ENCODE results near the gene P2RX4. TPM values are rescaled to one million over a fixed set of nuclear protein-coding genes. Genes with fewer than 3 reads are reported as not detected.

P2RX4 gene
- total RNA-seq, 4 donors from 2014 or later = 42.9 to 248 (median 154) TPM

DNA sequence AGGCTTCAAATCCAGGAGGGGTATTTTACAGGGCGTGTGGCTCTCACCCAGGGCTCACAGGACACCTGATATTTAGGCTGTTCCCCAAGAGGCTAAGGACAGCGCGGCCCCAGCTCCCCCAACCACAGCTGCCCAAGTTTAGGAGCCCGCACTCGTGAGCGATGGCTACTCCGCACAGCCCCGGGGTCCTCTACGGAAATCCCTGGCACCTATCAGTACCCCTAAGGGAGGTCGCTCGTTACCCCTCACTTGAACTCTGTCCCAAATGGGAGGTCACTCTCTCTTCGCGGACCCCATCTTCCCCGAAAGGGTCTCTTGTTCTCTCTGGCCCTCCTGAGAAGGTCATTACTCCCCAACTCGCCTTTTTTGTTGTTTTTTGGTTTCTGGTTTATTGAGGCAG, 708 bp upstream of the P2RX4 start:
- peak overlapping the region in 3 of 4 donors; percentile 75 to 96 (median 89) for H3K4me3 ChIP-seq
- H3K27ac ChIP-seq = peak overlapping the region in 3 of 4 donors; percentile 91 to 97 (median 91)
- TF ChIP-seq, protein P1, sequence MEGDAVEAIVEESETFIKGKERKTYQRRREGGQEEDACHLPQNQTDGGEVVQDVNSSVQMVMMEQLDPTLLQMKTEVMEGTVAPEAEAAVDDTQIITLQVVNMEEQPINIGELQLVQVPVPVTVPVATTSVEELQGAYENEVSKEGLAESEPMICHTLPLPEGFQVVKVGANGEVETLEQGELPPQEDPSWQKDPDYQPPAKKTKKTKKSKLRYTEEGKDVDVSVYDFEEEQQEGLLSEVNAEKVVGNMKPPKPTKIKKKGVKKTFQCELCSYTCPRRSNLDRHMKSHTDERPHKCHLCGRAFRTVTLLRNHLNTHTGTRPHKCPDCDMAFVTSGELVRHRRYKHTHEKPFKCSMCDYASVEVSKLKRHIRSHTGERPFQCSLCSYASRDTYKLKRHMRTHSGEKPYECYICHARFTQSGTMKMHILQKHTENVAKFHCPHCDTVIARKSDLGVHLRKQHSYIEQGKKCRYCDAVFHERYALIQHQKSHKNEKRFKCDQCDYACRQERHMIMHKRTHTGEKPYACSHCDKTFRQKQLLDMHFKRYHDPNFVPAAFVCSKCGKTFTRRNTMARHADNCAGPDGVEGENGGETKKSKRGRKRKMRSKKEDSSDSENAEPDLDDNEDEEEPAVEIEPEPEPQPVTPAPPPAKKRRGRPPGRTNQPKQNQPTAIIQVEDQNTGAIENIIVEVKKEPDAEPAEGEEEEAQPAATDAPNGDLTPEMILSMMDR (IDR thresholded peaks at IDR 0.05) = no peak
- TF ChIP-seq POLR2A (IDR thresholded peaks at IDR 0.05) = no peak
- H3K27me3 ChIP-seq = no peaks in the 10 kb centered on the region
- peaks cover 0 to 33% (median 1%) of the 10 kb centered on the region in 4 donors for H3K4me1 ChIP-seq
- H3K36me3 ChIP-seq = no peaks in the 10 kb centered on the region
- no peak for DNase-seq
- H3K9me3 ChIP-seq = no peaks in the 10 kb centered on the region

DNA sequence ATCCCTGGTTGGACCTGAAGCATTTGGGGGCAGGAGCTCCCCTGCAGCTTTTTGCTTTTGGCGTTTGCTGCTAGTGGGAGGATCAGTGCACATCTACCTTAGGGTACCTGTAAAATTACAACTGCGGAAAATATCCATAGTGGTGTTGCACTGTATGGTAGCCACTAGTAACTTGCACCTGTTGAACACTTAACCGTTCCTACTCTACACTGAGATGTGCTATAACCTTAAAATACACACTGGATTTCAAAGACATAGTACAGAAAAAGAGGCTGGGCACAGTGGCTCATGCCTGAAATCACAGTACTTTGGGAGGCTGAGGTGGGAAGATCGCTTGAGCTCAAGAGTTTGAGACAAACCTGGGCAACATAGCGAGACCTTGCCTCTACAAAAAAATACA, 2.9 kb downstream of the P2RX4 start:
- TF ChIP-seq, protein P1 (IDR thresholded peaks at IDR 0.05) = no peak
- TF ChIP-seq POLR2A (IDR thresholded peaks at IDR 0.05) = no peak
- no peak for DNase-seq
- H3K36me3 ChIP-seq = peaks cover 0 to 3% (median 0%) of the 10 kb centered on the region in 3 donors
- H3K4me1 ChIP-seq = peaks cover 0 to 58% (median 9%) of the 10 kb centered on the region in 4 donors
- H3K27ac ChIP-seq = peak overlapping the region in 1 of 4 donors; percentile 95
- no peak overlapping the region for H3K4me3 ChIP-seq
- no peaks in the 10 kb centered on the region for H3K9me3 ChIP-seq
- H3K27me3 ChIP-seq = no peaks in the 10 kb centered on the region

DNA sequence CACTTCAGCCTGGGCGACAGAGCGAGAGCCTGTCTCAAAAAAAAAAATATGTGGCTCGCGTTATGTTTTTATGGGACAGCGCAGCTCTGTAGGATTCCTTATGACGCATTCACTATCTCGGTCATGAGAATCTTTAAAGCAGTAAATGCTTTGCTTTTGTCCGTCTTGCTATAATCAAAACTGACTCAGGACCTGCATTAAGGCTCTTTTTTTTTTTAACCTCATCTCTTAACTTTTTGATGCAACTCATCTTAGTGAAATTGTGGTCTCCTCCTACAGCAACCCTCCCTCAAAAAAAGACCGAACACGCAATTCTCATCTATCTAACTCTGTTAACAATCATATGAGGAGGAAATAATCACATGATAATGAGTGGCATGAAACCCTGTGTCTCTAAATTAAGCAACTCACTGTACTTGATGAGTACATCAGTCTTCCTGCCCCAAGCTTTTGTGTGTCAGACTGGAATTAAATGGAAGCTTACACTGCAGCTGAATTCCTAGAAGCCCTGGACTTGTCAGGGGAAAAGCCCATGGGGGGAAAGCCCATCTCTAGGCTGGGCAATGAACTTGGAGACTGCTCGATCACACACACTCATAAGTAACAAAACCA, 4.3 kb downstream of the P2RX4 start:
- Histone ChIP-seq H3K36me3 (peaks cover 0 to 3% (median 0%) of the 10 kb centered on the region in 3 donors), H3K4me3 (peak overlapping the region in 2 of 4 donors; percentile 13 to 36), H3K4me1 (peaks cover 0 to 60% (median 9%) of the 10 kb centered on the region in 4 donors), H3K27ac (peak overlapping the region; percentile 2 to 95 (median 82)), H3K9me3 (no peaks in the 10 kb centered on the region), H3K27me3 (no peaks in the 10 kb centered on the region)
- no peak for DNase-seq
- TF ChIP-seq POLR2A (IDR thresholded peaks at IDR 0.05) = no peak
- TF ChIP-seq, protein P1 (IDR thresholded peaks at IDR 0.05) = no peak

DNA sequence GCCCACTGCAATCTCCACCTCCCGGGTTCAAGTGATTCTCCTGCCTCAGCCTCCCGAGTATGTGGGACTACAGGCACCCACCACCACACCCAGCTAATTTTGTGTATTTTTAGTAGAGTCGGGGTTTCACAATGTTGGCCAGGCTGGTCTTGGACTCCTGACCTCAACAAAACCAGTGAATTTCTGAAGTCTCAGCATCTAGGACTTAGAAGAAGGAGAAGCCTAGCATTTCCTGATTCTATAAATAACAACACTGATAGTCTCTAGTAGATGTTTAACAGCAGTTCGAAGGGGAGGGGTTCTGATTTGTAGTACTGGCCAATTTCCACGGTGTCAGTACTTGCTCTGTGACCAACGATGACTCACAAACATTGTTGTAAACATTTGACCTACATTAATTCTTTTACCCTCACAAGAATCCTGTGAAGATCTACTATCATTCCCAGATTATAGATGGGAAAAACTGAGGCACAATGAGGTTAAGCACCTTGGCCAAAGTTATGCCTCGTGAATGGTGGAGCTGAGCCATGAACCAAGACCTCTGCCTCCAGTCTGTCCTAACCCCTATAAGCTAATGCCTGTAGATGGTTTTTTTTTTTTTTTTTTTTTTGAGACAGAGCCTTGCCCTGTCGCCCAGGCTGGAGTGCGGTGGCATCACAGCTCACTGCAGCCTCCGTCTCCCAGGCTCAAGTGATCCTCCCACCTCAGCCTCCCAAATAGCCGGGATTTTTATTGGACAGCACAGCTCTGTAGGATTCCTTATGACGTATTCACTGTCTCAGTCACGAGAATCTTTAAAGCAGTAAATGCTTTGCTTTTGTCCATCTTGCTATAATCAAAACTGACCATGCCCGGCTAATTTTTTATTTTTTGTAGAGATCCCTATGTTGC, 5.2 kb downstream of the P2RX4 start:
- Histone ChIP-seq H3K4me3 (peak overlapping the region in 2 of 4 donors; percentile 13 to 36), H3K4me1 (peaks cover 0 to 59% (median 9%) of the 10 kb centered on the region in 4 donors), H3K27ac (peak overlapping the region; percentile 2 to 95 (median 82)), H3K27me3 (no peaks in the 10 kb centered on the region), H3K9me3 (no peaks in the 10 kb centered on the region), H3K36me3 (peaks cover 0 to 4% (median 0%) of the 10 kb centered on the region in 3 donors)
- TF ChIP-seq, protein P1 (IDR thresholded peaks at IDR 0.05) = no peak
- TF ChIP-seq POLR2A (IDR thresholded peaks at IDR 0.05) = no peak
- DNase-seq = peak in 1 of 3 donors; percentile 69

DNA sequence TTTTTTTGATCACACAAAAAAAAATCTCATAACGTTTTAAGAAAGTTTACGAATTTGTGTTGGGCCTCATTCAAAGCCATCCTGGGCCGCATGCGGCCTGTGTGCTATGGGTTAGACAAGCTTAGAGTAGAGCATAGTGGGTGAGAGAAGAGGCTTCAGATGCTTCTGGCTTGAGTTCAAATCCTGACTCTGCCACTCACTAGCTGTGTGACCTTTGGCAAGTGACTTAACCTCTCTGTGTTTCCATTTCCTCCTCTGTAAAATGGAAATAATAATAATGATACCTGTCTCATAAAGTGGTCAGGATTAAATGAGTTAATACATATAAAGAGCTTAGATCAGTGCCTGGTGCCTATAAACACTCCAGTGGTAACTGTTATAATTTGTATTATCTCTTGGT, 6.2 kb downstream of the P2RX4 start:
- no peak for TF ChIP-seq POLR2A (IDR thresholded peaks at IDR 0.05)
- TF ChIP-seq, protein P1 (IDR thresholded peaks at IDR 0.05) = no peak
- Histone ChIP-seq H3K9me3 (no peaks in the 10 kb centered on the region), H3K4me3 (no peak overlapping the region), H3K36me3 (peaks cover 0 to 10% (median 0%) of the 10 kb centered on the region in 3 donors), H3K27me3 (no peaks in the 10 kb centered on the region), H3K4me1 (peaks cover 0 to 54% (median 9%) of the 10 kb centered on the region in 4 donors), H3K27ac (peak overlapping the region in 3 of 4 donors; percentile 72 to 95 (median 93))
- DNase-seq = no peak
